SK-N-SH treated with all-trans-retinoic acid at 6 μM for 48 hours (cell line): ENCODE results near the gene HCFC1R1.

Experiments
- BACH2 ChIP-seq: fragments of 250-450 bp; sonication (Bioruptor Pico); IDR thresholded peaks from 2 replicates; pipeline ENCODE4 v1.9.0; 2021; ENCODE audit warnings: mild to moderate bottlenecking, borderline replicate concordance
- PPARA ChIP-seq: fragments of 250-450 bp; sonication (Bioruptor Pico); IDR thresholded peaks from 2 replicates; pipeline ENCODE4 v1.5.0; 2020; ENCODE audit warnings: mild to moderate bottlenecking, borderline replicate concordance
- RARB ChIP-seq: fragments of 250-450 bp; sonication (Bioruptor Pico); IDR thresholded peaks from 2 replicates; pipeline ENCODE4 v1.8.0; 2021; ENCODE audit warnings: mild to moderate bottlenecking, moderate library complexity
- SNAI2 ChIP-seq: fragments of 250-450 bp; sonication (Bioruptor Pico); IDR thresholded peaks from 2 replicates; pipeline ENCODE4 v1.5.0; 2020; ENCODE audit warnings: mild to moderate bottlenecking, moderate library complexity
- TOX ChIP-seq: fragments of 250-450 bp; sonication (Bioruptor Pico); IDR thresholded peaks from 2 replicates; pipeline ENCODE4 v1.8.0; 2021; ENCODE audit warnings: mild to moderate bottlenecking, moderate library complexity, borderline replicate concordance
- TF ChIP-seq, protein P1 (sequence below): fragments of 250-450 bp; sonication (Bioruptor Pico); IDR thresholded peaks from 2 replicates; pipeline ENCODE4 v1.8.0; 2020; ENCODE audit warnings: mild to moderate bottlenecking, moderate library complexity, borderline replicate concordance
- TF ChIP-seq, protein P2 (sequence below): fragments of 250-450 bp; sonication (Bioruptor Pico); IDR thresholded peaks from 2 replicates; pipeline ENCODE4 v1.5.1; 2021; ENCODE audit warnings: mild to moderate bottlenecking, moderate library complexity

DNA sequence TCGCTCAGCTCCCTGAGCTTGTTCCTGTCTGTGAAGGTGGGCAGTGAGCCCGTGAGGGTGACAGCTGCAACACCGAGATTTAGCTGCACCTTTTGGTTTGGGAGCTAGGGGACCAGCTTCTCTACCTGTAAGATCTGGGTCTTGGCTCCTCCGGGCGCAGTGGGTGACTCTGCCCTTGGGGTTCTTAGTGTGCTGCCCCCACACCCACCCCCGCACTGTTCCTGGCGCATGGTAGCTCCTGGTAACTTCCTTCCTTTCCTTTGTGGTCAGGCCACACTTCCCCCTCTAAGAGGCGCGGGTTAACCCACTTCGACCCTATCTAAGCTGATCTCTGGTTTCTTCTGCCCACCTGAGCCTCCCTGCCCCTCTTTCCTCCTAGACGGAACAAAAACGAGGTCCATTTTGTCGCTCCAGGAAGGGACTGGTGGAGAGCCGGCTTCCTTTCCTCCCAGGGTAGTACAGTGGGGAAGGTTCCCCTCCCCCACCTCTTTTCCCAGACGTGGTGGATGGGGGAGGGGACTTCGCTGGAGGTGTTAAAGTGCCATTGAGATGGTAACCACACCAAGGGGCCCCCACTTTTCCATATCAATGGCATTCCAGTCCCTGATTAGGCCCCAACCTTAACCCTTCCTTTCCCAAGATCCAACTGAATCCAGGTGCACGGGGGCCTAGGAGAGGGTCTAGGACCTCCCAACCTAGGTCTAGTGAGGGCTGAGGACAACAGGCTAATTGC lies 15.6 kb downstream of the HCFC1R1 start:
- TF ChIP-seq, protein P1, sequence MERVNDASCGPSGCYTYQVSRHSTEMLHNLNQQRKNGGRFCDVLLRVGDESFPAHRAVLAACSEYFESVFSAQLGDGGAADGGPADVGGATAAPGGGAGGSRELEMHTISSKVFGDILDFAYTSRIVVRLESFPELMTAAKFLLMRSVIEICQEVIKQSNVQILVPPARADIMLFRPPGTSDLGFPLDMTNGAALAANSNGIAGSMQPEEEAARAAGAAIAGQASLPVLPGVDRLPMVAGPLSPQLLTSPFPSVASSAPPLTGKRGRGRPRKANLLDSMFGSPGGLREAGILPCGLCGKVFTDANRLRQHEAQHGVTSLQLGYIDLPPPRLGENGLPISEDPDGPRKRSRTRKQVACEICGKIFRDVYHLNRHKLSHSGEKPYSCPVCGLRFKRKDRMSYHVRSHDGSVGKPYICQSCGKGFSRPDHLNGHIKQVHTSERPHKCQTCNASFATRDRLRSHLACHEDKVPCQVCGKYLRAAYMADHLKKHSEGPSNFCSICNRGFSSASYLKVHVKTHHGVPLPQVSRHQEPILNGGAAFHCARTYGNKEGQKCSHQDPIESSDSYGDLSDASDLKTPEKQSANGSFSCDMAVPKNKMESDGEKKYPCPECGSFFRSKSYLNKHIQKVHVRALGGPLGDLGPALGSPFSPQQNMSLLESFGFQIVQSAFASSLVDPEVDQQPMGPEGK (CRISPR knock-in tag) = no peak
- TF ChIP-seq PPARA (CRISPR knock-in tag) (no peak), TOX (CRISPR knock-in tag) (no peak), RARB (CRISPR knock-in tag) (no peak), SNAI2 (CRISPR knock-in tag) (no peak), BACH2 (no peak)
- TF ChIP-seq, protein P2, sequence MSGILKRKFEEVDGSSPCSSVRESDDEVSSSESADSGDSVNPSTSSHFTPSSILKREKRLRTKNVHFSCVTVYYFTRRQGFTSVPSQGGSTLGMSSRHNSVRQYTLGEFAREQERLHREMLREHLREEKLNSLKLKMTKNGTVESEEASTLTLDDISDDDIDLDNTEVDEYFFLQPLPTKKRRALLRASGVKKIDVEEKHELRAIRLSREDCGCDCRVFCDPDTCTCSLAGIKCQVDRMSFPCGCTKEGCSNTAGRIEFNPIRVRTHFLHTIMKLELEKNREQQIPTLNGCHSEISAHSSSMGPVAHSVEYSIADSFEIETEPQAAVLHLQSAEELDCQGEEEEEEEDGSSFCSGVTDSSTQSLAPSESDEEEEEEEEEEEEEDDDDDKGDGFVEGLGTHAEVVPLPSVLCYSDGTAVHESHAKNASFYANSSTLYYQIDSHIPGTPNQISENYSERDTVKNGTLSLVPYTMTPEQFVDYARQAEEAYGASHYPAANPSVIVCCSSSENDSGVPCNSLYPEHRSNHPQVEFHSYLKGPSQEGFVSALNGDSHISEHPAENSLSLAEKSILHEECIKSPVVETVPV (CRISPR knock-in tag) = no peak
